D721Med (cell line): ENCODE measurements around the gene RNF183.

Experiments
- DNase-seq: peaks from one replicate; pipeline ENCODE4 v3.0.0; 2011; ENCODE audit warnings: low spot score; ENCODE audit not compliant: insufficient read length
- FAIRE-seq: peaks from 2 replicates; lab custom pipeline; 2011; peaks lifted over from hg19 to GRCh38; lab: Jason Lieb, UNC
- TF ChIP-seq, protein P1 (sequence below): IDR thresholded peaks from 2 replicates; pipeline ENCODE4 v1.5.1; 2012; ENCODE audit warnings: mild to moderate bottlenecking, control low read depth; ENCODE audit not compliant: insufficient read depth; ENCODE audit errors: missing control alignments

RNF183 gene, protein sequence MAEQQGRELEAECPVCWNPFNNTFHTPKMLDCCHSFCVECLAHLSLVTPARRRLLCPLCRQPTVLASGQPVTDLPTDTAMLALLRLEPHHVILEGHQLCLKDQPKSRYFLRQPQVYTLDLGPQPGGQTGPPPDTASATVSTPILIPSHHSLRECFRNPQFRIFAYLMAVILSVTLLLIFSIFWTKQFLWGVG

DNA sequence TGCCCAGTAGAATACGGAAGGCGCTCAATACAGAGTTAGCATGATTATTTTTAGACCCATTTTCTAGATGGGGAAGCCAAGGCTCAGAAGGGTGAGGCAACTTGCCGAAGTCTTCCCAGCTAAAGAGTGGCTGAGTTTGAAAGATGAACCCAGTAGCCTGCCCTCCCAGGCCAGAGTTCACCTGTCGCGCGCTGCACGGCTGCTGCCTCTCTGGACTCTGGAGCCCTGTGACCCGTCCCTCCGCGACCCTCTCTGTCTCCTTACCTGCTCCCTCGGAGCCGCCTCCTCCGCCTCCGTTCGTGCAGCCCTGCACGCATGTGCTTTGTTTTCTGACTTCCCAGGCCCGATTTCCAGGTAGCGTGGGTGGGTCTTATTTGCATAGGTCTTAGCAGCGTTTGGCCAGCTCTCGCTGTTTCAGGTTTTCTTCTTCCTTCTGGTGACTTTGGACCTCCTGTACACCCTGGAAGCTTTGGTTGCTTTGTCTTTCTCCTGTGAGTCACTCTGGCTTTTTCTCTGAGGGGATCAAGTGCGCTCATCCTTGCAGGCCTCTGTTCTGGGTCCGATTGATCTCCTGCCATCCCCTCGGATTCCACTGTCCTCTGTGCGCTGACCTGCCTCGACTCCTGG lies at the start of gene RNF183:
Gene RNF183, minus strand, starts transcription at position 585 of the 627 bp plus-strand sequence. CDS start 5,192 bp downstream, outside the sequence.
- TF ChIP-seq, protein P1, sequence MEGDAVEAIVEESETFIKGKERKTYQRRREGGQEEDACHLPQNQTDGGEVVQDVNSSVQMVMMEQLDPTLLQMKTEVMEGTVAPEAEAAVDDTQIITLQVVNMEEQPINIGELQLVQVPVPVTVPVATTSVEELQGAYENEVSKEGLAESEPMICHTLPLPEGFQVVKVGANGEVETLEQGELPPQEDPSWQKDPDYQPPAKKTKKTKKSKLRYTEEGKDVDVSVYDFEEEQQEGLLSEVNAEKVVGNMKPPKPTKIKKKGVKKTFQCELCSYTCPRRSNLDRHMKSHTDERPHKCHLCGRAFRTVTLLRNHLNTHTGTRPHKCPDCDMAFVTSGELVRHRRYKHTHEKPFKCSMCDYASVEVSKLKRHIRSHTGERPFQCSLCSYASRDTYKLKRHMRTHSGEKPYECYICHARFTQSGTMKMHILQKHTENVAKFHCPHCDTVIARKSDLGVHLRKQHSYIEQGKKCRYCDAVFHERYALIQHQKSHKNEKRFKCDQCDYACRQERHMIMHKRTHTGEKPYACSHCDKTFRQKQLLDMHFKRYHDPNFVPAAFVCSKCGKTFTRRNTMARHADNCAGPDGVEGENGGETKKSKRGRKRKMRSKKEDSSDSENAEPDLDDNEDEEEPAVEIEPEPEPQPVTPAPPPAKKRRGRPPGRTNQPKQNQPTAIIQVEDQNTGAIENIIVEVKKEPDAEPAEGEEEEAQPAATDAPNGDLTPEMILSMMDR: no peak
- FAIRE-seq: no peak
- DNase-seq: no peak

DNA sequence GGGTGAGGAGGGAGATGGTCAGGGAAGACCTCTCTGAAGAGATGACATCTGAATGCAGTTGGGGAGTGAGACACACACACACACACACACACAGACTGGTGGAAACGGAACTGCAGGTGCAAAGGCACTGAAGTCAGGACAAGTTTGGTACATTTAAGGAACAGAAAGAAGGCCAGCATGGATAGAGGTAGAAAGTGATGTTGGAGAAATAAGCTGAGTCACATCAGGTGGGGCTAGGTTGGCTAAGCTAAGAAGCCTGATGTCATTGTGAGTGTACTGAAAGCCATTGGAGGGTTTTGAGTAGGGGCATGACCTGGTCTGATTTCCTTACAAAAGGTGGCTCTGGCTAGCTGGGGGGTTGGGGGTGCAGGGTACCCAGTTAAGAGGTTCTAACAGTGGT lies 49.2 kb upstream of the RNF183 start:
- DNase-seq: no peak
- TF ChIP-seq, protein P1: no peak
- no peak for FAIRE-seq

DNA sequence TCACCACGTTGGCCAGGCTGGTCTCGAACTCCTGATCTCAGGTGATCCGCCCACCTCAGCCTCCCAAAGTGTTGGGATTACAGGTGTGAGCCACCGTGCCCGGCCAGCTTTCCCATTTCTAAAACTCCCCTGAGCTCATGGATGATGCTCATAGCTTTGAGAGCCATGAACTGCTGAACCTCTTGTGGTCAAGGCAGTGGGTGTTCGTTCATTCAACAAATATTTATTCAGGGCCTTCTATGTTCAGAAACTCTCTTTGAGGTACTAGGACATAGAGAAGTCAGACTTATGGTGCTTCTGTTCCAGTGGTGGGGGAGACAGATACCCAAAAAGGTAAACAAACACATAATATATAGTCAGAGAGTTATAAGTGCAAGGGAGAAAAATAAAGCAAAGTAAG lies 48.8 kb upstream of the RNF183 start:
- TF ChIP-seq, protein P1: no peak
- no peak for DNase-seq
- FAIRE-seq: no peak

DNA sequence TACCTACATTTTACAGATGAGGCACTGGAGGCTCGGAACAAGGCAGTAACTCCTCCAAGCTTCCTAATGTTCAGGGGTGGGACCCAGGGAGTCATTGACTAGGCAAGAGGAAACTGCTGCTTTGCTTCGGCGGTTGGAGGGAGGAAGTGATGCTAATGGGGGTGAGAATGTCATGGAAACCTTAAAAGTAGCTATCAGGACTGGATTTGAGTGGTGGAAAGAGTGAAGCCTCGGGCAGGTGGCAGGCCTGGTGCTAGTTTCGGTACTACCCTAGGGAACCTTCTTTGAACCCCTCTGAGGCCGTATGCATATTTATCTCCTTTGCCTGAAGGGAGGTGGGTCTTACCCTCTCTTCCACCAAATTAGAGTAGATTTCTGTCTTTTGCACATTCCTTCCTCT lies 47.8 kb upstream of the RNF183 start:
- DNase-seq: no peak
- no peak for FAIRE-seq

DNA sequence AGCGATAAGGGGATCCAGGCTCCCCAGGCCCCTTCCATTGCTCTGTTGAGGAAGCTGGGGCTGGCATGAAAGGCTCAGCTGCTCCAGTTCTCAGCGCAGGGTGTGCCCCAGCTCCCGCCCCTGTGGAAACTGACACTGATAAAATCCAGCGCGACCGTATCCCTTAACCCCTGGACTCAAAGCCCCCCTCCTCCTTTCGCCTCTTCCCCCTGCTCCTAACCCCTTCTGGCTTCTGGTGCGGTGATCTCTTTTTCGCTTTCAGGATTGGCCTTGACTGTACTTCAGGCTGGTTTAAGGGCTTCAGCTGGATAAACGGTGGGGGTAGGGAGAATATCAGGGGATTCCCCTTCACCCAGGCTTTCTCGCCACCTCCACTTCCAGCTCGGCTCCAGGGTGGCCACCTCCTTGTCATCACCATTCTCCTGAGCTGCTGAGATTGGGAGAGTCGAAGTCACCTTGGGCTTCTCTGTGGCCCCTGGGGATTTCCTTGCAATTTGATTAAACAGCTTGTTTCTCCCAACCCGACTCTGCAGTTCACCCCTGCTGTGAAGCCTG lies 47.0 kb upstream of the RNF183 start:
- FAIRE-seq (no peak), DNase-seq (no peak)
- TF ChIP-seq, protein P1: no peak

More for the DNA sequence above, 47.8 kb upstream of the RNF183 start:
- TF ChIP-seq, protein P1: no peak

DNA sequence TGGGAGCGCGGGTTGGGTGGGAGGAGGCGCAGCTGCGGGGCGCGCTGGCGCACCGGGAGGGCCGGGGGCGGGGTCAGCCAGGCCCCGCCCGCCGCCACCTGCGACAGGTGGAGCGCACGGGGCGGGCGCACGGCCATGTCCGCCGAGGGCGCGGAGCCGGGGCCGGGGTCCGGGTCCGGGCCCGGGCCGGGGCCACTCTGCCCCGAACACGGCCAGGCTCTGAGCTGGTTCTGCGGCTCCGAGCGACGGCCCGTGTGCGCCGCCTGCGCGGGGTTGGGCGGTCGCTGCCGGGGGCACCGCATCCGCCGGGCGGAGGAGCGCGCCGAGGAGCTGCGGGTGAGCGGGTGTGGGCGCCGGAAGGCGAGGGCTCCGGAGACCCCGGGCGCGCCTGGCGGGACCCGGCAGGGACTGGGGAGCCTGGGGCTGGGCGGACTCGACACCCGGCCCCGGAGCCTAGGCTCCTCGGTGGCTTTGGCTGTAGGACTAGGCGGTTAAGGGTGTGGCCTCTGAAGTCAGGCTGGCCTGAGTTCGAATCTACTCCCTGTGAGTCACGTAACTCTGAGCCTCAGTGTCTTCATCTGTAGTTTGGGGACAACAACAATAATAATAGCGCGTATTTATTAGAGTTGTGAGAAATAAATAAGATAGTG lies 46.4 kb upstream of the RNF183 start, which contains the start of gene BSPRY:
Gene BSPRY, plus strand, starts transcription at position 97 of the 650 bp plus-strand sequence. Its CDS starts 39 bp downstream, at position 136.
- TF ChIP-seq, protein P1: no peak
- FAIRE-seq (no peak), DNase-seq (no peak)
